Neuronal stem cell (in vitro differentiated cells): ENCODE data around the gene MT1E. TPM values are rescaled to one million over a fixed set of nuclear protein-coding genes. Genes with fewer than 3 reads are reported as not detected.
A peak's percentile ranks its signal among the peaks of the same experiment; 100 is the strongest.

Source experiments
- DNase-seq: peaks from one replicate; pipeline ENCODE4 v3.0.0-alpha.2; 2013; ENCODE audit warnings: low spot score
- H2AFZ ChIP-seq: one replicate; pipeline ENCODE4 v1.6.1; 2013; ENCODE audit warnings: mild to moderate bottlenecking, low read length, inconsistent platforms
- H2AK5ac ChIP-seq: 2 replicates; pipeline ENCODE4 v1.6.1; 2013; ENCODE audit warnings: low read depth, mild to moderate bottlenecking, inconsistent platforms, low read length, moderate library complexity, mixed read lengths
- H2BK120ac ChIP-seq: 2 replicates; pipeline ENCODE4 v1.6.1; 2013; ENCODE audit warnings: low read depth, mild to moderate bottlenecking, inconsistent platforms, low read length, moderate library complexity, mixed read lengths
- H2BK12ac ChIP-seq: one replicate; pipeline ENCODE4 v1.6.1; 2013; ENCODE audit warnings: low read length, inconsistent platforms
- H2BK15ac ChIP-seq: 2 replicates; pipeline ENCODE4 v1.6.1; 2013; ENCODE audit warnings: mild to moderate bottlenecking, low read length, inconsistent platforms, mixed read lengths
- H2BK5ac ChIP-seq: one replicate; pipeline ENCODE4 v1.6.1; 2013; ENCODE audit warnings: inconsistent platforms, mild to moderate bottlenecking, low read length, moderate library complexity
- H3K14ac ChIP-seq: one replicate; pipeline ENCODE4 v1.6.1; 2013; ENCODE audit warnings: low read length, inconsistent platforms
- H3K18ac ChIP-seq: 2 replicates; pipeline ENCODE4 v1.6.1; 2013; ENCODE audit warnings: low read length, inconsistent platforms
- H3K23ac ChIP-seq: 2 replicates; pipeline ENCODE4 v1.6.1; 2013; ENCODE audit warnings: low read depth, mild to moderate bottlenecking, mixed read lengths, low read length, inconsistent platforms; ENCODE audit not compliant: poor library complexity
- H3K27ac ChIP-seq: replicated peaks from 3 replicates; pipeline ENCODE4 v1.5.1; 2013; ENCODE audit warnings: low read length, inconsistent platforms
- H3K27me3 ChIP-seq, 3 experiments: 2 replicates each; pipeline ENCODE4 v1.6.1; 2013; ENCODE audit warnings: low read length in 3 of 3, mild to moderate bottlenecking in 2 of 3, inconsistent platforms in 1 of 3, low read depth in 1 of 3, mixed read lengths in 1 of 3, moderate library complexity in 1 of 3; ENCODE audit not compliant: control insufficient read depth in 3 of 3, insufficient read depth in 3 of 3
- H3K36me3 ChIP-seq, 2 donors: replicated peaks in 1 of 2; 2 replicates each; pipeline ENCODE4 v1.6.1; 2013; ENCODE audit warnings: low read length in 2 of 2; ENCODE audit not compliant: control insufficient read depth in 2 of 2, insufficient read depth in 2 of 2
- H3K4ac ChIP-seq: 2 replicates; pipeline ENCODE4 v1.6.1; 2013; ENCODE audit warnings: inconsistent platforms, mild to moderate bottlenecking, low read length, moderate library complexity
- H3K4me1 ChIP-seq, 2 donors: 1 replicate in 1 of 2; 2 replicates in 1 of 2; pipeline ENCODE4 v1.6.1; 2013; ENCODE audit warnings: low read length in 2 of 2, low read depth in 1 of 2; ENCODE audit not compliant: control insufficient read depth in 2 of 2, insufficient read depth in 1 of 2
- H3K4me2 ChIP-seq: one replicate; pipeline ENCODE4 v1.6.1; 2013; ENCODE audit warnings: mild to moderate bottlenecking, low read length, inconsistent platforms; ENCODE audit not compliant: insufficient read depth, poor library complexity, severe bottlenecking
- H3K4me3 ChIP-seq, 2 donors: 2 replicates each; pipeline ENCODE4 v1.5.1; 2013; ENCODE audit warnings: low read length in 2 of 2, mild to moderate bottlenecking in 2 of 2, inconsistent platforms in 1 of 2, moderate library complexity in 1 of 2
- H3K79me1 ChIP-seq: one replicate; pipeline ENCODE4 v1.6.1; 2013; ENCODE audit warnings: low read depth, mild to moderate bottlenecking, inconsistent platforms, low read length, moderate library complexity
- H3K9ac ChIP-seq: one replicate; pipeline ENCODE4 v1.6.1; 2013; ENCODE audit warnings: mild to moderate bottlenecking, low read depth, low read length, inconsistent platforms; ENCODE audit not compliant: poor library complexity
- H3K9me3 ChIP-seq, 2 donors: replicated peaks in 1 of 2; 2 replicates each; pipeline versions ENCODE3 to v1.6.1; 2013; ENCODE audit warnings: low read length in 2 of 2, mild to moderate bottlenecking in 2 of 2, inconsistent platforms in 1 of 2, low read depth in 1 of 2, mixed read lengths in 1 of 2, moderate library complexity in 1 of 2; ENCODE audit not compliant: control insufficient read depth in 2 of 2, insufficient read depth in 1 of 2
- H4K8ac ChIP-seq: one replicate; pipeline ENCODE4 v1.6.1; 2013; ENCODE audit warnings: low read depth, mild to moderate bottlenecking, inconsistent platforms, low read length, moderate library complexity
- H4K91ac ChIP-seq: one replicate; pipeline ENCODE4 v1.6.1; 2013; ENCODE audit warnings: low read length, low read depth, mild to moderate bottlenecking, inconsistent platforms; ENCODE audit not compliant: poor library complexity
- WGBS, 2 donors: extraction: QIAGEN DNeasy Blood & Tissue Kit; methylation state at CpG; one replicate each; pipeline ENCODE4 v1.1.7; 2013; ENCODE audit warnings: missing lambda C conversion rate in 2 of 2, mixed read lengths in 1 of 2; ENCODE audit not compliant: insufficient read length in 2 of 2, insufficient replicate concordance in 1 of 2; ENCODE audit errors: extremely low coverage in 2 of 2; 5-methylcytosine and 5-hydroxymethylcytosine counted together
- polyA plus RNA-seq, 2 experiments: library from polyadenylated mRNA; stranded (reverse); fragments of 200-250 nt; gene quantifications; one replicate each; pipeline ENCODE4 v1.2.3, GENCODE V29; 2013

The MT1E gene
- polyA plus RNA-seq (2013, experiment 1 of 2): 0.35 TPM
- polyA plus RNA-seq (2013, experiment 2 of 2): 0.28 TPM

GRCh38 chr16:56625140-56625942, at the start of gene MT1E:
TSS of gene MT1E (plus strand) at chr16:56625781. CDS start at chr16:56625852, 71 bp downstream.
- H4K91ac ChIP-seq: no peak within 1 kb of the TSS
- H3K4ac ChIP-seq: no peak within 1 kb of the TSS
- no peak within 1 kb of the TSS for H2BK12ac ChIP-seq
- no peak within 1 kb of the TSS for H2AK5ac ChIP-seq
- H4K8ac ChIP-seq: peak within 1 kb of the TSS; percentile 68
- no peaks in the 10 kb centered on the region for H3K9me3 ChIP-seq
- H2AFZ ChIP-seq: peak within 1 kb of the TSS; percentile 86
- H3K14ac ChIP-seq: peak within 1 kb of the TSS; percentile 63
- peak within 1 kb of the TSS; percentile 48 for H3K4me2 ChIP-seq
- no peak within 1 kb of the TSS for H2BK5ac ChIP-seq
- no peak within 1 kb of the TSS for H3K27ac ChIP-seq
- H3K9ac ChIP-seq: peak within 1 kb of the TSS; percentile 37
- H3K36me3 ChIP-seq: no peaks in the 10 kb centered on the region
- H3K4me1 ChIP-seq: peaks cover 4 to 6% of the 10 kb centered on the region in 2 donors
- WGBS, 2 donors: no CpG with 5 or more reads among the region's 62 CpGs
- DNase-seq: no peak
- H3K23ac ChIP-seq: peak within 1 kb of the TSS; percentile 60
- H3K27me3 ChIP-seq: peaks cover 25 to 89% (median 68%) of the 10 kb centered on the region in 3 experiments
- peak within 1 kb of the TSS; percentile 20 to 58 for H3K4me3 ChIP-seq
- peak within 1 kb of the TSS; percentile 84 for H3K18ac ChIP-seq
- H2BK120ac ChIP-seq: no peak within 1 kb of the TSS
- H2BK15ac ChIP-seq: no peak within 1 kb of the TSS
- H3K79me1 ChIP-seq: no peaks in the 10 kb centered on the region

DNA sequence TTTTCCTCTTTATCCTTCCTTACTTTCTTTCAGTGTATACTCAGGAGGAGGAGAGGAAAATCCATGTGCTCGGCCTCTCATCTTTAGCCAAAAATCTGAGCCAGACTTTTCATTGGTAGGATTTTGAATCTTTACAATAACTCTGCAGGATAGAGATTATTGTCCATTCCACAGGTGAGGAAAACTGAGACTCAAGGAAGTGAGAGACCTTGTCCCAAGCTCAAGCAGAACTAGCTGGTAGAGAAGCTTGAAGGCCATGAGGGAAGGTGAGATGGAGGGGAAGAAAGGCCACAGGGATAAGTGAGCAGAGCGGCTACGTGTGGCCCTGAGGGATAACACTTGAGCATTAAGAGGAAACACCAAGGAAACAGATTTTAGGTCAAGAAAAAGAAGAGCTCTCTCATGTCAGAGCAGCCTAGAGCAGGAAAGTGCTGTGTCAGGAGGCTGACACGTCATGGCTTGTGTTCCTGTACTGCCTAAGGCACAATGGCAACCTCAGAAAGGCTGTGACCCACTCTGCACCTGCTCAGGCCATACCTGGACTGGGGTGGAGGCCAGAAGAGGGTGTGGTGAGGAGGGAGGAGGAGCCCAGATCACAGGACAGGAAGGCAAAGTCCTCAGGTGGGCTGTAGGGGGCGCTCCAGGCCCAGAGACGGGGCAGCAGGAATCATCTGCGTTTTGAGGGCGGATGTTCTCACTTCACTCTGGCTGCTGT, 48.8 kb upstream of the MT1E start:
- H2BK12ac ChIP-seq: no peak overlapping the region
- H3K79me1 ChIP-seq: peaks cover 2% of the 10 kb centered on the region
- H3K27me3 ChIP-seq: peaks cover 0 to 6% (median 0%) of the 10 kb centered on the region in 3 experiments
- peak overlapping the region; percentile 29 for H3K23ac ChIP-seq
- peak; percentile 24 for DNase-seq
- no peak overlapping the region for H3K27ac ChIP-seq
- H2AK5ac ChIP-seq: no peak overlapping the region
- H3K18ac ChIP-seq: no peak overlapping the region
- H3K4me3 ChIP-seq: no peak overlapping the region
- no peak overlapping the region for H2AFZ ChIP-seq
- no peak overlapping the region for H2BK5ac ChIP-seq
- H2BK15ac ChIP-seq: no peak overlapping the region
- H3K9ac ChIP-seq: no peak overlapping the region
- no peak overlapping the region for H4K8ac ChIP-seq
- H3K4me1 ChIP-seq: no peaks in the 10 kb centered on the region
- no peak overlapping the region for H4K91ac ChIP-seq
- no peak overlapping the region for H2BK120ac ChIP-seq
- no peak overlapping the region for H3K14ac ChIP-seq
- H3K4me2 ChIP-seq: no peak overlapping the region
- no peaks in the 10 kb centered on the region for H3K36me3 ChIP-seq
- no peak overlapping the region for H3K4ac ChIP-seq
- WGBS, 2 donors: no CpG with 5 or more reads among the region's 8 CpGs
- peaks cover 0 to 7% of the 10 kb centered on the region in 2 donors for H3K9me3 ChIP-seq

DNA sequence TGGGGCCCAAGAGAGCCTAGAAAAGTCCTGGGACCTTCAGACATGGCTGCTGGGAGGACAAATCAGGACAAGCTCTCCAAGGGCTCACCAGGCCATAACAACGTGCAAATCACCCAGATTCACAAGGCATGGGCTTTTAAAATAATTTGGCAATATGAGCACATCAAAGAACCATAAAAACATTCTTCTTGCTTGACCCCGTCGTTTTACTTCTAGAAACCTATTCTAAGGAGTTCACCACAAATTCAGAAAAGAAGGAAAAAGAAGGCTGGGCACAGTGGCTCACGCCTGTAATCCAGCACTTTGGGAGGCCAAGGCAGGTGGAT, 48.3 kb upstream of the MT1E start:
- Histone ChIP-seq H3K18ac (no peak overlapping the region), H3K4me1 (no peaks in the 10 kb centered on the region), H3K27ac (no peak overlapping the region), H2AFZ (no peak overlapping the region), H4K8ac (no peak overlapping the region), H3K36me3 (no peaks in the 10 kb centered on the region), H3K9ac (no peak overlapping the region), H3K14ac (no peak overlapping the region), H2AK5ac (no peak overlapping the region), H3K9me3 (peaks cover 0 to 7% of the 10 kb centered on the region in 2 donors), H4K91ac (no peak overlapping the region), H2BK15ac (no peak overlapping the region), H2BK5ac (no peak overlapping the region), H3K27me3 (peaks cover 0 to 6% (median 0%) of the 10 kb centered on the region in 3 experiments), H3K4ac (no peak overlapping the region), H2BK120ac (no peak overlapping the region), H3K4me2 (no peak overlapping the region), H3K4me3 (no peak overlapping the region), H3K23ac (peak overlapping the region; percentile 29), H2BK12ac (no peak overlapping the region), H3K79me1 (peaks cover 2% of the 10 kb centered on the region)
- WGBS, 2 donors: no CpG with 5 or more reads among the region's 4 CpGs
- DNase-seq: no peak
